GM19351 (cell line): Measurements from ENCODE around the gene BYSL.
"Not testable (repeated sequence)": the region's sequence is repeated elsewhere in the genome, so short reads cannot be mapped to it uniquely, and the experiment has no call there.

ENCODE experiments used
- ATAC-seq: cut with Tn5 transposase; IDR thresholded peaks from one replicate; pipeline ENCODE4 v1.9.1; 2021; ENCODE audit warnings: mild to moderate bottlenecking, moderate library complexity; ENCODE audit not compliant: unreplicated experiment

BYSL gene

DNA sequence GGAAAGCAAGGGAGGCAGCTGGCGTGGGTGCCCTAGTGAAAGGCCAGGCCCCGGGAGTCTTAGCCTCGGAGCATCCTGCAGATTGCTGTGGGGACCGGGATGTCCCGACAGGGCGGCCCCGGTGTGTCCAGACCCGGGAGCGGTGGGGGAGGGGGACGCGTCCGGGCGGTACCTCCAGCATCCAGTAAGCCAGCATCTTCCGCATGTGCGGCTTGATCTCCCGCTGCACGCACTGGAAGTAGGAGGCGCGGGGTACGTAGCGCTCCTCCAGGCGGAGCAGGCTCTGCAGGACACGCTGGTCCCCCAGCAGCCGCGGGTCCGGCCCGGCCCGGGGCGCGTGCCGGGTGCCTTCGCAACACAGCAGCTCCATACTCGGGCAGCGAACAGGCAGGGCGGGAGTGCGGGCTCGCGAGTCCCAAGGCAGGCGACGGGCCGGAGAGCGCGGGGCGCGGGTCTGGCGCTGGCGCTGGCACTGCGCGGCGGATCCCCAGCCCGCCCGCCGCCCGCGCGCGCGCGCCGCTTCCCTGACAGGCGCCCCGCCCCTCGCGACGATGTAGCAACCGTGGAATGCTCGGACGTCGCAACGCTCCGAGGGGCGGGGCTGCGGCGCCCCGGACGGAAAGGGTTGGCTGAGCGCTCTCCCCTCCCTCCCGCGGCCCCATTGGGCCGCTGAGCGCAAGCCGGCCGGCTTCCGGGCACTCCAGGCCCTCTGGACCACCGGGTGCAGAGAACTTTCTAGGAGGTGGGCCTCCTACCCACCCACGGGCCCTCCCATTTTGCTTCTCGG lies 20.2 kb downstream of the BYSL start, which contains the start of gene CCND3:
Gene CCND3, minus strand, starts transcription at position 529 of the 787 bp plus-strand sequence. Its CDS starts 159 bp downstream, at position 370.
- peak; percentile 90 for ATAC-seq

DNA sequence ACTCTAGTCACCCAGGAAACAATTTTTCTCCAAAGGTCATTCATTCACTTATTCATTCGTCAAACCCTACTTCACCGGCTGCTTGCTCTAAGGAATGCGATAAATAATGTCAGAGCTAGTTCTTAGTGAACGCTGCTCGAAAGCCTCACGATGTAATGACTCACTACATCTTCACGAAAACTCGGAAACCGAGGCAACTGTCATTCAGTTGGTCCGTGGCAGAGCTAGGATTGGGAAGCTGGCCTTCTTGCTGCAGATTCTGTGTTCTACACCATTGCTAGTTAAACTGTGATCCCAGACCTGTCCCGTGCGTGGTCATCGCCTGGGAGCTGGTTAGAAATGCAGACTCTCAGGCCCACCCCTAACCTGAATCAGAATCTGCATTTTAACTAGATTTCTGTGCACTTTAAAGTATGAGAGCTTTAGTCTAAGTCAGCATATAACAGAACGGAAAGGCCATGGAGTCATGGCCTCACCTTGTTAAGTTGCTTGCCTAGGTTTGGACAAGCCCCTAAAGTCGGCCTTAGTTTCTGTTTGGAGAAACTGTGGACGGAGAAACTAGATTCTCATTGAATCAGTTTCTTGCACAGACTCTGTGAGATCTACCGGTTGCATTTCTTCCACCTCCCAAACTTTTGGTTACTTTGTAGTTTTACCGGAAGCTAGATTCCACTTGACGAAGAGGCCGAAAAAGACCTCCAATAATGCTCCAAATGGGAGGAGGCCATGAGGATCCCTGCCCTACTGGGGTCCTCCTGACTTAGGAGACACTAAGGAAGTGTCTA lies 21.0 kb downstream of the BYSL start:
- peak; percentile 13 for ATAC-seq

DNA sequence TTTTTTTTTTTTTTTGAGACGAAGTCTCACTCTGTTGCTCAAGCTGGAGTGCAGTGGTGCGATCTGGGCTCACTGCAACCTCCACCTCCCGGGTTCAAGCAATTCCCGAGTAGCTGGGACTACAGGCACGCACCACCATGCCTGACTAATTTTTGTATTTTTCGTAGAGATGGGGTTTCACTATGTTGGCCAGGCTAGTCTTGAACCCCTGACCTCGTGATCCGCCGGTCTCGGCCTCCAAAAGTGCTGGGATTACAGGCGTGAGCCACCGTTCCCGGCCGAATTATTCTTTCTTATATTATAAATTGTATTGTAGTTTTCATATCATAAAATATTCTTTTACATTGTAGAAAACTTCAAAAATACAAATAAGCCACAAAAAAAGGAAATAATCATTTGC lies 21.6 kb downstream of the BYSL start:
- not testable (repeated sequence) for ATAC-seq

DNA sequence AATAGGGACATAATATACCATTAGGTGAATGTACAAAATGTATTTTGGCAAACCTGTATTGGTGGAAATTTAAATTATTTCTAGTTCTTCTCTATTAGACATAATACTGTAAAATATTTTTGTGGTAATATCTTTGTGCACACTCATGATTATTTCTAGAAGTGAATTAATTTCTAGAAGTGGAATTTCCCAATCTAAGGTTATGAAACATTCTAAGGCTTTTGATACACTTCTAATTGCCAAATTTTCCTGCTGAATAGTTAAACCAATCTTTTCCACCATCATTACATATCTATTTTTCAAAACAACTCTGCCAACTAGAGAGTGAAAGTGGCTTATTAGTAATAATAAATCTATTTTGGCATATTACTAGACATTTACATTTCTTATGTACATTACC lies 22.2 kb downstream of the BYSL start:
- ATAC-seq = no peak

DNA sequence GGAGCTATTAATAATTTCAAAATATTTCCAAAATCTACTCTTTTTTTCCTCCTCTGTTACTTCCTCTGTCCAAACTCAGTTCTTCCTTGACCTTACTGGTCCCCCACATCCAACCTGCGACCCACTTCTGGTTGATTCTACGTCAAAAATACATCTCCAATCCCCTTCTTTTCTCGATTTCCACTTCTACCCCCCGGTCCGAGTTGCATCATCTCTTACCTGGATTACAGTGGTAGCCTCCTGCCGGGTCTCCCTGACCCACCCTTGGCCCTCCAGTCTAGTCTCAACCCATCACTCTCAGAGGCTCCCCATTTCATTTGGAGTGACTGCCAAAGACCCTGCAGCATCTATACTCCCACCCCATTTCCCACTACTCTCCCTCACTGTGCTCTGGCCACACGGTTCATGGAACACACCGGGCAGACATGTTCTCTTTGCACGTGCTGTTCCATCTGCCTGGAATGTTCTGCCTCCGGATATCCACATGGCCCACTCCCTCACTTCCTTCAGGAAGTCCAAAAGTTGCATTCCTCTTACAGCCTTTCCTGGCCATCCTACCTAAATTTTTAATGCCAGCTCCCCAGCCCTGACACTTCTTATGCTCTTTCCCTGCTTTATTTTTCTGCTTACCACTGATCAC lies 26.4 kb downstream of the BYSL start:
- ATAC-seq = no peak

DNA sequence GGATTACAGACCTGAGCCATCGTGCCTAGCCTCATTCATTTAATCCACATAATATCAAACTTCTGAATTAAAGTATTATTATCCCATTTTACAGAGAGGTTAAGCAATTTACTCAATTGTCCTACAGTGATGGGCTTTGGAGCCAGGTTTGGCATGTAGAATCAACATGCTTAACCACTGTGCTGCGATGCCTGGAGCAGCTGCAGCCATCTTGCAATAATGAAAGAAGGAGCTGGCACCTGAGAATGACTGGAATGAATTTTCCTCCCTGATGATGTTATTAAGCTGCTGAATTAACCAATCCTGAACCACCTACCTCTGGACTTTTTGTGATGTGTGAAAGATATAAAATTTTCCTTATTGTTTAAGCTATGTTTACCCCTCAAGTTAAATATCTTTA lies 33.4 kb downstream of the BYSL start:
- ATAC-seq = no peak

DNA sequence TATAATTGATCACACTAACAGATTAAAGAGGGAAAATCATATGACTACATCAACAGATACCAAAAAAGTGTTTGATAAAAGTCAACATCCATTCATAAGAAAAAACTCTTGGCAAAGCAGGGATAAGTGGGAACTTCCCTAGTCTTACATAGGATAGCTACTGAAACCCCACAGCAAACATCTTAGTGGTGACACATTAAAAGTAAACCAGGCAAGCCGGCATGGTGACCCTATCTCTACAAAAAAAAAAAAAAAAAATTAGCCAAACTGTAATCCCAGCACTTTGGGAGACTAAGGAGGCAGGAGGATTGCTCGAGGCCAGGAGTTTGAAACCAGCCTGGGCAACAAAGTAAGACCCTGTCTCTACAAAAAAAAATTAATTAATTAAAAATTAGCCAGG lies 34.1 kb downstream of the BYSL start:
- ATAC-seq = no peak

DNA sequence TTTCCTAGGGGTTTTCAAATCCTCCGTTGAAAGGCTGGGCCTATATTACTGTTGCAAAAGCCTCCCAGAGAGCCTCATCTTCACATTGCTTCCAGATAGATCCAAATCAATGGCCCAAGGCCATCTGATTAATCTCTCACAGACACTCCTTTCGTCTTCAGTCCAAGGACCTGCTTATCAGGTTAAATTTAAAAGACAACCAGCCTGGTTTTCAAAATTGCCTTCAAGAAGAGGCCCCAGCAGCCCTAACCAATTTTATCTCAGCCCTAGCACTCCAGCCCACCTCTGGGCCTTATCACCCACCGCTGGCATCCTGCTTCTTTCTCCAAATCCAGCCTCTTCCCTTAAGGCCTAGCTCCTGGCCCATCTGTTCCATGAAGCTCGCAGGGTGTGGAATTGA lies 35.8 kb downstream of the BYSL start:
- no peak for ATAC-seq

DNA sequence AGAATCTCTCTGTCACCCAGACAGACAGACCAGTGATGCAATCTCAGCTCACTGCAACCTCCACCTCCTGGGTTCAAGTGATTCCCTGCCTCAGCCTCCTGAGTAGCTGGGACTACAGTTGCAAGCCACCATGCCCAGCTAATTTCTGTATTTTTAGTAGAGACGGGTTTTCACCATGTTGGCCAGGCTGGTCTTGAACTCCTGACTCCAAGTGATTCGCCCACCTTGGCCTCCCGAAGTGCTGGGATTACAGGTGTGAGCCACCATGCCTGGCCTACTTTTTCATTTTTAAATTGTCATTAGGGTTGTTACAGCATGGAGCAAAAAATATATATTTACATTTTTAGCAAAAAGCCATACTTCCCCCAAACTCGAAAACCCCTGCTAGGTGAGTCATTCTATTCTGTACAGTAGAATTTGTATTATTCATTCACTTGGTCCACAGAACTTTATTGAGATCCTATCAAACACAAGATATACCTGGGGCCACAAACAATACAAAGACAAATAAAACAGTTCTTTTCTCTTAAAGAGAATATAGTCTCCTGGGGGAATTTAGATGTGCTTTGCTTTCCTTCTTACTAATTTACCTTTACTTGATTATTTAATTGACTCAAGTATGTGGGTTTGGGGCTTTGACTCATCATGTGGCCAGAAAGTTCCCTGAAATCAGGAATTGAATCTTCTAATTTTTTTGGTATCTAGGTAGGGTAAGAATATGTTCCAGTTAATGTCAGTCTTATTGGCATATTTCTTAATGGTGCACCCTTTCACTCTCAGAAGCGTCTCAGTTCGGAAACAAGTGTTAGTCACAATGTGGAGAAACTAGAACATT lies 36.9 kb downstream of the BYSL start:
- no peak for ATAC-seq

DNA sequence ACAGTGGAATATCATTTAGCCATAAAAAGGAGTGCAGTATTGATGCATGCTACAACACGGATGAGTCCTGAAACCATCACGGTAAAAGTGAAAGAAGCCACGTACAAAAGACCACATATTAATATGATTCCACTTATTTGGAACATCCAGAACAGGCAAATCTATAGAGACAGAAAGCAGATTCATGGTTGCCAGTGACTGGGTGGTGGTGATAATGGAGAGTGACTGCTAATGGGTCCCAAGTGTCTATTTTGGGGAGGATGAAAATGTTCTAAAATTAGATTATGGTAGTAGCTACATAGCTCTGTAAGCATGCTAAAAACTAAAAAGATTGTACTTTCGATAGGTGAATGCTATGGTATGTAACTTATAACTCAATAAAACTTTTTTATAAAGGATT lies 38.7 kb downstream of the BYSL start:
- ATAC-seq = no peak

DNA sequence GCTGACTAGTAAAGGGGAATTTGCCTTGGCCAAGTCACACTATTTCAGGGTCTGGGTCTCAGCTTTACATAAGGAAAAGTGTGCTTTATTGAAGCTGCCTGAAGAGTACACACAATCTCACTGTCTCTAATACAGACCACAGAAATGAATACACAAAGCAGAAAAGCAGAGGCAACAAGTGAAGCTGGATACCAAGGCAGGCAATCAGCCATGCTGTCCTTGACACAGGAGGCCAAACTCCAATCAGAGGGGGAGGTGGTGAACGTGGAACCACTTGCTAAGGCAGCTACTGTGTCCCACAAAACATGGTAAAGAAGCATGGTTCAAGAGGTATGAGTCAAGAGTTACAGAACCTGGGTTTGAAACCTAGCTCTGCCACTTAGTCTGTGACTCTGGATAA lies 42.1 kb downstream of the BYSL start:
- ATAC-seq = no peak

DNA sequence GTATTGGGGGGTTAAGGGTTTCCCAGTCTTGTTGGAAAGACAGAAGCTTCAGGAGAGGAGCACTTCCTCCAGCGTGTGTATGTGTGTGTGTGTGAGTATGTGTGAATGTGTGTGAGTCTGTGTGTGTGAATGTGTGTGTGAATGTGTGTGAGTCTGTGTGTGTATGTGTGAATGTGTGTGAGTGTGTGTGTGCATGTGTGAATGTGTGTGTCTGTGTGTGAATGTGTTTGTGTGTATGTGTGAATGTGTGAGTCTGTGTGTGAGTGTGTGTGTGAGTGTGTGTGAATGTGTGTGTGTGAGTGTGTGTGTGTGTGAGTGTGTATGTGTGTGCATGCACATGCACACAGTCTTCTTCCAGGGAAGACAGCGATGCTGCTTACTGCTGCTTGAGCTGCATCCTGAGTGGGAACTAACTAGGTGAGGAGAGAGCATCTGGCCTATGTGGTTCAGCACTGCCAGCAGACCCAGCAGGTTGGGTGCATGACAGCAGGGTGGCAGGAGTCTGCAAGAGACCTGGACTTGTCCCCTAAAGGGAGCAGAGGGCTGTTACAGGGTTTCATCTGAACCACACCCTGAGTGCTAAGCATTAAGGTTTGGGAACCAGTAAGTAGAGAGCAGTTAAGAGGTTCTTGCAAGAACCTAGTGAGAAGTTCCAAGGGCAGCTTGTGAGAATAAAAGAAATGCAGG lies 43.0 kb downstream of the BYSL start:
- ATAC-seq = no peak

DNA sequence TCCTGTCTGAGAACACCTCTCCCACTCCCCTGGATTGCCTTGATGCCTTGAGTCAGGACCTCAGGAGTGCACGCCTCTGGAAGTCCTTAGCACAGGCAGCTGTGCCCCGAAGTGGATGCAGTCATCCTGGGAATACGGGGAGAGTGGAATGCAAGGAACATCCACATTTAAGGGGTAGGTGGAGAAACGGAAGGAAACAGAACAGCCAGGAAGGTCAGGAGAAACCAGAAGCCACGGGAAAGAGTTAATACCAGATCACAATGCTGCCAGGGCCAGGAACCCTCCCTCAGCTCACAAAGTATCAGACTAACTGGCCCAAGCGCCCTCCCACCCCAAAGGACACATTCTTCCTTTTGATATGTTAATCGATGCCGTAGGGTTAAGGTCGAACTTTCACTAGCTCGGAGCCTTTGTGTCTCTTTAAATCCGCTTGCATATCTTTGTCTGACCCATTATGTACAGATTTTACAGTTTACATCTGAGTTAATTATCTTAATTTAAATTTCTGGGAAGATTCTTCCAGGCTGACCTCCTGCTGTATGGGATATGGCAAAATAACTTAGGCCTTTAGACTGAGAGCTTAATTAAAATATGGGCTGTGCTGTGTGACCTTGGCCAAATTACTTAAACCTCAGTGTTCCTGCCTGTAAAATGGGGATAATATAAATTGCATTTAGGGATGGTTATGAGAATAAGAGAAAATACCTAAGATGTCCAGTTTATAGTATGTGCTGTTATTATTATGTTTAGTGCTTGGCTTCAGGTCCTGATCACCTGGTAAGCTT lies 44.3 kb downstream of the BYSL start:
- no peak for ATAC-seq

DNA sequence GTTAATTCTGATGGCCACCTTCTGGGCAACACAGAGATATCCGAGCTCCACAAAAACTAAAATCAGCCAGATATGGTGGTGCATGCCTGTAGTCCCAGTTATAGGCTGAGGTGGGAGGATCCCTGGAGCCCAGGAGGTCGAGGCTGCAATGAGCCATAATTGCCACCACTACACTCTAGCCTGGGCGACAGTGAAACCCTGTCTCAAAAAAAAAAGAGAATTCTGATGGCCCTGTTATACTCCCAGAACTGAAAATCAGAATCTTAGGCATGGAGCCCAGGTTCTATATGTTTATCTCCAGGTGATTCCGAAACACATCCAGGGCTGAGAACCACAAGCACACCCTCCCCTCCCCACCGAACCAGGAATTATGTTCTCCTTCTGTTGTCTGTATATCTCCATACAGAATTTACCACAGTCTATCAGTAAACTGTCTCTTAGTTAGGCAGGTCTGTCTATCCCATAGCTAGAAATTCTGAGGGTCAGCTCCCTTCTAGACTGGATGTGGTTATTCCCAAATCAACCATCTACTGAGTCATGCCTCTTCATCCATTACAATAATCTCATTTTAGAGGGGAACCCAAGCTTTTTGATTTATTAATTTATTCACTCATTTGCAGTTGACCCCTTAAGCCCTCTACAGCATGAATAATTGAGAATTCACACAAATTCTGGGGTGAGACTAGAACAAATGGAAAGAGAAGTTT lies 45.1 kb downstream of the BYSL start:
- ATAC-seq = no peak

DNA sequence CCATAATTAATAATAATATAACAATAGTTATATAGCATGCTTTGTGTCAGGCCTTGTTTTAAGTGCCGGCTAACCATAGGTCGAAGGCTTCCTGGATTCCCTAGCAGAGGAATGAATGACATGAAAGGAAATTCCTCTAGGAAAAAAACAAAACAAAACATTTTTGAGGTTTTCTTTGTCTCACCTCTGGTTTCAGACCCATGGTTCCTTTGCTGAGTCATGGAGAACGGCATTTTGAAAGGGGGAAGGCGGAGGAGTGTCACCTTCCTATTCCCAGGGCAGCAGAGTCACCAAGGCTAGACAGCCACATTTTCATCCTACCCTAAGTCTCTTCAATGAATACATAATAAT lies 45.6 kb downstream of the BYSL start:
- ATAC-seq = no peak

DNA sequence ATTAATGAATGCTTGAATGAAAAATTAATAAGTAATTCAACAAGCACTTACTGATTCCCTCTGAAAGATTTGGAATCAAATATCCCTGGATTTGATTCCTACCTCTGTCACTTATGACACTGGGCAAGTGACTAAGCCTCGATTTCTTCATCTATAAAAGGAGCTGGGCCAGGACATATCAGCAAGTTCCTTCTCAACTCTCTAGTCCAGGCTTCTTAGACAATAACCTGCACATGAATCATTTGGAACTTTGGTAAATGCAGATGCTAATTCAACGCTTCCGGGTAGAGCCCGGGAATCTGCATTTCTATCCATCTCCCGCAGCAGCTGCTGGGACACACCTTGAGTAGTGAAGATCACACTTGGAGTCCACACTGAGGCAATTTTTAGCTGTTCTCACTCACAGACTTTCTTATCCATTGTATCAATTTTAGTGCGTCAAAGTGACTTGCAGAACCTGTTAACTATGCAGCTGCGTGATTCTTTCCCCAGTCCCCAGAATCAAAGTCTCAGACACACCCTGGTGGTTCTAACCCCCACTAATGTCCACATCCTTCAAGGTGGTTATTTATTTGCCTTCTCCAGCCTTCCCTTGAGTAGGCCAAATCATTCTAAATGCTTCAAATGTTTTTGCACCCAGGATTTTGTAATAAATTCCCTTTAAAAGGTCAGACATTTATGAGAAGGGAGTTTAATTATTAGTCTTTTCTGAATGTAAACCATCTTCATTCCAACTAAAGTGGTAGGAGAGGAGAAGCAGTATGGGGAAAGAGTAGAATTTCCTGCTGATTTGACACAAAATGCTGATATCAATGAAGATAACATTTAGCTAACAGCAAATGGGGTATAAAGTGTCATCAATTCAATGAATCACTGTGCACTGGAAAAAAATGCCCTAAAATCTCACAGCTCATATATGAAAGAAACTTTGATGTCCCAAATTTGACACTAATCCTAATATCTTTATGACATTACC lies 46.3 kb downstream of the BYSL start:
- ATAC-seq = no peak

DNA sequence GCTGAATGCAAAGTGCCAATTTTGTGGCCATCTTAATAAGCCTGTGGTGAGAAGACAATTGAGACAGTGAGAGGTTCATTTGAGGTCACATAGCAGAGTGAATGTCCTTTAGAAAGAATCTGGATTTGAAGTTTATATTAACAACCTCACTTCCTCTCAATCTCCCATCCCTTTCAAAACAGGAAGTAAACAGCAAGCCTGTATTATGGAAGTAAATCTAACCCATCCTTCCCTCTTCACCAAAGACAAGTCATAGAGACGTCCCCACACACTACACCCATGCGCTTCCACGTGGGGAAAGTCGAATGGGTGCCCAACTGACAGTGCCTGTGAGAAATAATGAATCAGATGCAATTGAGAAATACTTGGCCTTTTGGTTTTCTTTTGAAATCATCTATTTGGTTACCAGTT lies 49.1 kb downstream of the BYSL start:
- ATAC-seq = no peak

DNA sequence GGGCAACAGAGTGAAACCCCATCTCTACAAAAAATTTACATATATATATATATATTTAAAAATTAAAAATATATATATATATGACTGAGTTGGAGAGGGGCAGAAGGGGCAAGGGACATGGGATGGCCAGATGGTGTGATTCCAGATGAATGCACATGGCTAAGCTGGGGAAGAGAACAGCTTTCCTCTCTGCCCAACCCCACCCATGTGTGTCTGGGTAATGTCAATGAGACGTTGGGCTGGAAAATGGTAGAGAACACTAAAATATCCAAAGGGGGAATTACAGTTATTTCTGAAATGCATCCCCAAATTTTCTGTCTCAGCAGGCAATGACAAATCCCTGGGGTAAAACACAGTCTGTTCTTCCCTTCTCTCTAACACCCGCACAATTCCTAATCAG lies 51.5 kb downstream of the BYSL start:
- no peak for ATAC-seq
